ENCODE data around the gene CHPF.

CHPF gene

DNA sequence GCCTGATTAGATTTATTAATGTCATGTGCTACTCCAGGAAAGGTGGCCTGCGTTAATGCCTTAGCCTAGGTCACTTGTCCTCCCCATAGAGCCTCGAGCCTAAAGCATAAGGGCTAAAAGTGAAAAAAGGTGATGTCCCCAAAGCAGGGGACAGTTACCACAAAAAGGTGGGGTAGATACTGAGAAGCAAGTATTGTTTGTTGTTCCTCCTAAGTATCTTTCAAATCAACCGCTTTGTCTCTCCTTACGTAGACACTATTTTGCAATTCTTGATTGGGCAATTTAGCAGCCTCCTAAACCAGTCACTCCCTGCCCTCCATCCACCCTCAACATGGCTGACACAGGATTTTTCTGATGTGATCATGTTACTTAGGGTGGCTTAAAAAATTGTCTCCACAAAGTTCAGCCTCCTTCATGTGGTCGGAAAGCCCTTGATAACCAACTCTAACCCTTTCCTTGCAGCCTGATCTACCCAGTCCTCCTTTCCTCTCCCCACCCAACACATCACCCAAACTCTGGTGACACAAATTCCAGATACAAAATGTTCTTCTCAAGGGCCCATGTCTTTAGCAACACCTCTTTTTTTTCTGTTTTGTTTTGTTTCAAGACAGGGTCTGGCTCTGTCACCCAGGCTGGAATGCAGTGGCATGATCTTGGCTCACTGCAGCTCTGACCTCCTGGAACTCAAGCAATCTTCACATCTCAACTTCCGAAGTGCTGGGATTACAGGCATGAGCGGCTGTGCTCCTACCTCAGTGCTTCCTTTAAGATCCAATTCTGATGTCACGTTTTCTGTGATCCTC, 35.4 kb upstream of the CHPF start:
- TF ChIP-seq, protein P1, sequence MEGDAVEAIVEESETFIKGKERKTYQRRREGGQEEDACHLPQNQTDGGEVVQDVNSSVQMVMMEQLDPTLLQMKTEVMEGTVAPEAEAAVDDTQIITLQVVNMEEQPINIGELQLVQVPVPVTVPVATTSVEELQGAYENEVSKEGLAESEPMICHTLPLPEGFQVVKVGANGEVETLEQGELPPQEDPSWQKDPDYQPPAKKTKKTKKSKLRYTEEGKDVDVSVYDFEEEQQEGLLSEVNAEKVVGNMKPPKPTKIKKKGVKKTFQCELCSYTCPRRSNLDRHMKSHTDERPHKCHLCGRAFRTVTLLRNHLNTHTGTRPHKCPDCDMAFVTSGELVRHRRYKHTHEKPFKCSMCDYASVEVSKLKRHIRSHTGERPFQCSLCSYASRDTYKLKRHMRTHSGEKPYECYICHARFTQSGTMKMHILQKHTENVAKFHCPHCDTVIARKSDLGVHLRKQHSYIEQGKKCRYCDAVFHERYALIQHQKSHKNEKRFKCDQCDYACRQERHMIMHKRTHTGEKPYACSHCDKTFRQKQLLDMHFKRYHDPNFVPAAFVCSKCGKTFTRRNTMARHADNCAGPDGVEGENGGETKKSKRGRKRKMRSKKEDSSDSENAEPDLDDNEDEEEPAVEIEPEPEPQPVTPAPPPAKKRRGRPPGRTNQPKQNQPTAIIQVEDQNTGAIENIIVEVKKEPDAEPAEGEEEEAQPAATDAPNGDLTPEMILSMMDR (IDR thresholded peaks at IDR 0.05; ENCODE audit: extremely low read depth, insufficient read depth, missing control alignments), result no peak
- no peak for DNase-seq (ENCODE audit: low spot score)
- in situ Hi-C loops (cut with MboI; ENCODE audit: low pct_unique_long_range_greater_than_20kb, low sequenced_read_pairs, unreplicated experiment), result no loop called here

DNA sequence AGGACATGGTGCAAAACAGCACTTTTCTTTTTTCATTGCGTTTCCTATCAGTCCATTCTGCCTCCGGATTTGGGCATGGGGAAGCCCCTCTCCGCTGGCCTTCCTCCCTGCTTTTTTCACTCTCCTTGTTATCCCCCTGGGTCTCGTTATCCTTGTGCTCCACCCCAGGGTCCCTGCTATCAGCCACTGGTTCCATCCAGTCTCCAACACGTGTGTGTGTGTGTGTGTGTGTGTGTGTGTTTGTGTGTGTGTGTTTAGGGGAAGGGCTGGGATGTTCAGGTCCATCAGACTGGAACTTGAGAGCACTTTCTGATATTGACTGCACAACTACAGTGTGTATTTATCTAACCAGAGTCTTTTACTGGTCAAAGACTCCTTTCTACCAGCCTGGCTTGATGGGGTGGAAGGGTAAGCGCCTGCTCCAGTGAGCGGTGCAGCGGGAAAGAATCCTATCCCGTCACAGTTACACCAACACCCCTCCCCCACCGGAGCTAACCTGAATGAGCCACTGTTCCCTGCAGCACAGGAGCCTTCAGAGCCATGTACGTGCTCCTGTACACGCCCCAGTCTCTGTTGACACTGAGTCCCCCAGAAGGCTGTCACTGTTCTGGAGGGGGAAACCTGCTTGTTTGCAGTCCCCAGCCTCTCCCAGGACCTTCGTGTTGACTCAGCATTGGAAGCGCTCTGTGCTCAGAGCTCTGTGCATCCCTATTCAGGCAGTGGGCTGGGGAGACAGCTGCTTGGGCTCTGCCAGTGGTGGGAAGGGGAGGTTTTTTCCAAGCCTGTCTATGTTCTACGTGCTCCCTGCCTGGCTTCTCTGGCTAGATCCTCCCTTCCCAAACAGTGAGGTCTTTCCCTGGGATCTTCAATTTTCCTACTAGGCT, 33.1 kb upstream of the CHPF start:
- in situ Hi-C loops (cut with MboI; ENCODE audit: low pct_unique_long_range_greater_than_20kb, low sequenced_read_pairs, unreplicated experiment), result no loop called here
- TF ChIP-seq, protein P1 (IDR thresholded peaks at IDR 0.05; ENCODE audit: extremely low read depth, insufficient read depth, missing control alignments), result no peak
- no peak for DNase-seq (ENCODE audit: low spot score)

DNA sequence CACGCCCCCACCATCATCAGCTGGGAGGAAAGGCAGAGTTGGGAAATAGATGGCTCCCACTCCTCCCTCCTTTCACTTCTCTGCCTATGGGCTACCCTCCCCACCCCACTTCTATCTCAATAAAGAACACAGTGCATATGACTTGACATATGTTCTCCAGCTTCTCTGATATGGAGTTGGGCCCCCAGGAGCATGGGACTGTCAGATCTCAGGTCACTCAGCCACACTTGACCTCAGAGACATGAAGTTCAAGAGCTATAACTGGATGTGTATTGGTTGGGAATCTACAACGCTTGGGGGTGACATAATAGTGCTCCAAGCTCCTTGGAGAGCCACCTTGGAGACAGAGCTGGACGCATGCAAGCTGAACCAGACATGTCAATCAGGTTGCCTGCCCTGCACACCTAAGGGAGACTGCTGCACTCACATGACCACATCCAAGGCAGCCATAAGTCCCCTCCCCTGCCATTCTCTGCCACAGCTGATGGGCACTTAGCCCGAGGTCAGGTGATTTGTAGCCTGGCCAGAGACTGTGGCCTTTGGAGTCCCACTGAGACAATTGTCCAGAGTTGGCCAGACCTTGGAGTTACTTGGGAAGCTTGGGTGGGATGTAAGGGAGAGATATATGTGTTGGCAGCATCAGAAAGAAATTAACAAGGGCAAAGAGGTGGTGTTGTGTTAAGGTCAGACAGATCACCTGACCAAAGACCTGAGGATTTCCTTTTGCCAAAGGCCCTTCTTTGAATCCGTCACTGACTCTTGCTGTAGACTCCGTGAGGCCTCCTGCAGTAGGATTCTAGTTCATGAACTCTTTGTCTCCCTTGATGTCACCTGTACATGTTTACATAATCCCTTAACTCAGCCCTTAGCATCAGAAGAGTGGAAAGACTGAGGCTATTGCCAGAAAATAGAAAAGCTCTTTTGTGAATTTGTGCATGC, 32.2 kb upstream of the CHPF start:
- TF ChIP-seq, protein P1 (IDR thresholded peaks at IDR 0.05; ENCODE audit: extremely low read depth, insufficient read depth, missing control alignments), result no peak
- no peak for DNase-seq (ENCODE audit: low spot score)
- in situ Hi-C loops (cut with MboI; ENCODE audit: low pct_unique_long_range_greater_than_20kb, low sequenced_read_pairs, unreplicated experiment), result no loop called here

DNA sequence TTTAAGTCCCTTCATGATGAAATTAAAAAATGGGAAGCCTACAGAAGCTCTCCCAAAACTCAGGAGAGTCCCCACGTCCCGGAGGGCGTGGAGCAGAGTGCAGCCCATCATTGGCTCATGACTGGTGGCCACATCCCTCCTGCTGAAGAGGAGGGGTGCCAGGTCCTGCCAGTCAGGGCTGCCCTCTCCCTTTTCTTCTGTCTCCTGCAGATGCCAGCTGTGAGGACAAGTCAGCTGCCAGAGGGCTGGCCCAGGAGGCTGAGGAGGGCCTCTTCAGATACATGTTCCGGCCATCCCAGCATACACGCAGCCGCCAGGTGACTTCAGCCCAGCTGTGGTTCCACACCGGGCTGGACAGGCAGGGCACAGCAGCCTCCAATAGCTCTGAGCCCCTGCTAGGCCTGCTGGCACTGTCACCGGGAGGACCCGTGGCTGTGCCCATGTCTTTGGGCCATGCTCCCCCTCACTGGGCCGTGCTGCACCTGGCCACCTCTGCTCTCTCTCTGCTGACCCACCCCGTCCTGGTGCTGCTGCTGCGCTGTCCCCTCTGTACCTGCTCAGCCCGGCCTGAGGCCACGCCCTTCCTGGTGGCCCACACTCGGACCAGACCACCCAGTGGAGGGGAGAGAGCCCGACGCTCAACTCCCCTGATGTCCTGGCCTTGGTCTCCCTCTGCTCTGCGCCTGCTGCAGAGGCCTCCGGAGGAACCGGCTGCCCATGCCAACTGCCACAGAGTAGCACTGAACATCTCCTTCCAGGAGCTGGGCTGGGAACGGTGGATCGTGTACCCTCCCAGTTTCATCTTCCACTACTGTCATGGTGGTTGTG, 31.1 kb upstream of the CHPF start:
- TF ChIP-seq, protein P1 (IDR thresholded peaks at IDR 0.05; ENCODE audit: extremely low read depth, insufficient read depth, missing control alignments), result no peak
- DNase-seq (ENCODE audit: low spot score), result no peak
- in situ Hi-C loops (cut with MboI; ENCODE audit: low pct_unique_long_range_greater_than_20kb, low sequenced_read_pairs, unreplicated experiment), result no loop called here

DNA sequence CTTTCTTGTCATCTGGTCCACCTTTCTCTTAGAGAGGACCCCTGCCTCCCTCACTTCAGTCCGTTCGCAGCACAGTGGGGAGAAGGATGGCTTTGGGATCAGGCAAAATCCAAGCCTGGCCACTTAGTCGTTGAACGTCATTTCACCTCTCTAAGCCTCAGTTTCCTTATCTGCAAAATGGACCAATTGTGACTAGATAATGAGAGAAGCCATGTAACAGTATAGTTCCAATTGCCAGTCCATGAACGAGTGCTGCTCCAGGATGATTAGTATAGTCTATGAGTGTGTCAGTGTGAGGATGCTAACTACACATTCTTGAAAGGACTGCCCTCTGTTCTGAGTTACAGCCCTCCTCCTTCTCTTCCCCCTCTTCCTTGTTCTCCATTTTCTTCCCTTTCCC, 29.6 kb upstream of the CHPF start:
- in situ Hi-C loops (cut with MboI; ENCODE audit: low pct_unique_long_range_greater_than_20kb, low sequenced_read_pairs, unreplicated experiment), result no loop called here
- TF ChIP-seq, protein P1 (IDR thresholded peaks at IDR 0.05; ENCODE audit: extremely low read depth, insufficient read depth, missing control alignments), result no peak
- DNase-seq (ENCODE audit: low spot score), result no peak

Measured in GM13977 (cell line).